Stimulated activated CD4-positive, alpha-beta T cell treated with anti-CD3 and anti-CD28 coated beads, Interleukin-4, amount 100 ng/mL, for 4 hours (primary cell): ENCODE measurements around the gene SMARCD3.

ENCODE experiments used
- DNase-seq, 2 experiments: peaks; one replicate each; pipeline ENCODE4 v3.0.0-alpha.2; 2020

SMARCD3 gene

DNA sequence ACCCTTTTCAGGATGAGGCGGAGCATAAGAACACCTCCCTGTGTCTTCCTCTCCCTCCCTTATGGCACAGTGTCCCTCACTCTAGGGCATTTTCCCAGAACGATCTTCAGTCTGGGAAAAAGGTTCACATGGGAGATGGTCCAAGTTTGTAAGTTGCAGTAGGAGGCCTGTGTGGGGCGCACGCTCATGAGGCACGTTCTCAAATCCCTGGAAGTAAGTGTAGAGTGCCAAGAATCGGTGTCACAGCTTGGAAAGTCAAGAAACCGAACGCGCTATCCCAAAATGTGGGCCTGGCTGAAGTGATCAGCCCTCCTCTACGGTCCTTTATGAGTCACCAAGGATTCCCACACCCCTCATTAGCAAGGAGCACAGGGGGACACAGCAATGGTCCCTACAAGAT is 23.9 kb upstream of the SMARCD3 start:
- no peak for DNase-seq

- DNase-seq, result no peak
These were observed 23.3 kb upstream of the SMARCD3 start for GRCh38 chr7:151271699-151272355.

GRCh38 chr7:151269511-151269910 is 21.0 kb upstream of the SMARCD3 start:
- no peak for DNase-seq

GRCh38 chr7:151265351-151265931 is 16.9 kb upstream of the SMARCD3 start:
- DNase-seq, result no peak

DNA sequence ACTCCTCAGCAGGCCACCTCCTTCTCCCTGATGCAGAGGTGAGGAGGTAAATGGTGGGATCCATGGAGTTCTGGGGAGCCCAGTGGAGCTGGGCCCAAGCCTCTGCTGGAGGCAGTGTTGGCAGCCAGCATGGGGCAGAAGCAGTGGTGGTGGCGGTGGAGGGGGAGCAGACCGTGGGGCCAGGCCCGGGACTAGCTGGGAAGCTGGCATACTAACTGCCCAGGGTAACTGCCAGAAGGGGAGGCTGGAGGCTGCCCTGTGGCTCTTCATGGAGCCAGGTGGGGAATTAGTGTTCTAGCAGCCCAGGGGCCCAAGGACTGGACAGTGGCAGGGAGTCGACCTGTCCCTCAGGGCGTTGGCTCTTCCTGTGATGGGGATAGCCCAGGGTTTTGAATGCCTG is 16.1 kb upstream of the SMARCD3 start:
- DNase-seq, result no peak

DNA sequence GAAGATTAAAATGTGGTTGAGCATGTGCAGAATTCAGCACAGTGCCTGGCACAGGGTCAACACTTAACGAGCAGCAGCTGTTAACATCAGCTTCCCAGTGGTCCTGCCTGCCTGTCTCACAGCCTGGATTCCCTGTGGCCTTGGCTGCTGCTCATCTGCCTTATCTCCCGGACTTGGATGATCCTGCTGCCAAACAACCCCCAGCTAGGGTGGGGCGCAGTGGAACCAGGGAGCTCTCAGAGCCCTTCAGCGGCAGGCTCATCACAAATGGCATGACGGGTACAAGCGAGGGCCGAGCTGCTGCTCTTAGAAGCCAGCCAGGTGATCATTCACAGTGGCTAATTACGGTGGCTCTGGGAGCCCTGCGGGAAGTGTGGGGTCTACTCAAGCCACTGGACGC is 13.0 kb upstream of the SMARCD3 start:
- no peak for DNase-seq

DNA sequence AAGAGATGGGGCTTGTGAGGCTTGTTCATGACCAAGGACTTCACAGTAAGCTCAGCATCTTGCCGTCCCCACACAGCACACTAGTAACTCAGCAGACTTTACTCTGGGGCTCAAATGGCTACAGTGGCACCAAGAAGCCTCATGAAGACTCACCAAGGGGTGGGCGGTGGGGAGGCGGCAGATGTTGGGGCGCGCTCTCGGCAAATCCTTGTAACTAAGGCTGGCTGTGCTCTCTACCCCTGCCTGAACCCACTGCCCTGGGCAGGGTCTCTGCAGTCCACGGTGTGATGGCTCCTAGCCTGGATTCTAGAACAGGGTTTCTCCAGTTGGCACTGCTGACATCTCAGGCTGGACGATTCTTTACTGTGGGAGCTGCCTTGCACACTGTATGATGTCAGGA is 12.4 kb upstream of the SMARCD3 start:
- no peak for DNase-seq

- no peak for DNase-seq
These were observed 12.0 kb upstream of the SMARCD3 start for GRCh38 chr7:151260471-151260870.

DNA sequence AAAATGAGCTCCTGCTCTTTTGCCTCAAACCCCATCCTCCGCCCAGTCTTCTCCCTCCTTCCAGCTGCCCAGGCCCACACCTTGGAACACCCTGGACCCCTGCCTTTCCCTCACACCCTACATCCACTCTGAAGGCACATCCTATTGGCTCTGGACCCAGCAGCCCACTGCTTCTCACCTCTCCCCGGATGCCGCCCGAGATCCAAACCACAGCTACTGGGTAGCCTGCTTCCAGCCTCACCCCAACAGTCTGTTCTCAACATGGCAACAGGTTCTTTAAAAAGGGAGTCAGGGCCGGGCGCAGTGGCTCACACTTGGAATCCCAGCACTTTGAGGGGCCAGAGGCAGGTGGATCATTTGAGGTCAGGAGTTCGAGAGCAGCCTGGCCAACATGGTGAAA is 9.5 kb upstream of the SMARCD3 start:
- no peak for DNase-seq

GRCh38 chr7:151256410-151257045 is 8.0 kb upstream of the SMARCD3 start:
- no peak for DNase-seq

DNA sequence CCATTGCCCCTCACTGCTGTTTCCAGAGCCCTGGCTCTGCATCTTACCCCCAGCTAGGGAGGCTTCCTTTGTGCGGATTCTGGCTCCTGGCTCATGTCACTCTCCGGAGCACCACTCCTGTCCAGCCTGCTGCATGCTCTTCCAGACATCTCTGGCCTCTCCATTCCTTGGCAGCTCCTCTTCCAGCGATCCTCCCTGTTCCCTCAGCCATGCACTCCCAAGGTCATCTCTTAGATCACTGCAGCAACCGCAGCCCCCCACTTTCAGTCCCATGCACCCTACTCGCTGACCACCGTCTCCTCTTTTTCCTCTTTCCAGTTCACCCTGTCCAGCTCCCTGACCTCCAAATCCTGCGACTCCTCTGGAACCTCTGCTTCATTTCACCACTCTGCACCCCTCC is 6.9 kb upstream of the SMARCD3 start:
- DNase-seq, result no peak

GRCh38 chr7:151254851-151255250 is 6.4 kb upstream of the SMARCD3 start:
- DNase-seq, result no peak

DNA sequence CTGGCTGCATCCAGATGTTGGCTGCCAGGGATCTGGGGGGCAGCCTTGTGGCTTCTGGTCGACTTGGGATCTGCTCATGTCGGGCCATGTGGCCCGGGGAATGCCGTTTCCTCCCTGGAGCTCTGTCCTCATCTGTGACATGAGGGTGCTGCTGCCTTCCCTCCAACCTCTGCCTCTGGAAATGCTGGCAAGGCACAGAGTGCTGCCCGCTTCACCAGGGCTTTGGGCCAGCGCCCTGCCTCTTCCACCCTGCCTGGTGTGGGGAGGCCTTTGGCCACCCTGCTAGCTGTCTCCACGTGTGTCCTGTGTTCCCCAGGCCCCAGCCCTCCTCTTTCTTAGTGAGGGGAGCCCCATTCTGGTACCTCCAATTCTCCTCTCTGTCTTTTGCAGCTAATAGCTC is 5.8 kb upstream of the SMARCD3 start:
- DNase-seq, result no peak

- no peak for DNase-seq
These were observed 4.6 kb upstream of the SMARCD3 start for GRCh38 chr7:151252961-151253711.

GRCh38 chr7:151252561-151252835 is 4.0 kb upstream of the SMARCD3 start:
- DNase-seq, result no peak

GRCh38 chr7:151251689-151252560 is 3.4 kb upstream of the SMARCD3 start:
- DNase-seq, result no peak

GRCh38 chr7:151251328-151251688 is 2.8 kb upstream of the SMARCD3 start:
- no peak for DNase-seq

- no peak for DNase-seq
These were observed 2.0 kb upstream of the SMARCD3 start for GRCh38 chr7:151250181-151251132.

DNA sequence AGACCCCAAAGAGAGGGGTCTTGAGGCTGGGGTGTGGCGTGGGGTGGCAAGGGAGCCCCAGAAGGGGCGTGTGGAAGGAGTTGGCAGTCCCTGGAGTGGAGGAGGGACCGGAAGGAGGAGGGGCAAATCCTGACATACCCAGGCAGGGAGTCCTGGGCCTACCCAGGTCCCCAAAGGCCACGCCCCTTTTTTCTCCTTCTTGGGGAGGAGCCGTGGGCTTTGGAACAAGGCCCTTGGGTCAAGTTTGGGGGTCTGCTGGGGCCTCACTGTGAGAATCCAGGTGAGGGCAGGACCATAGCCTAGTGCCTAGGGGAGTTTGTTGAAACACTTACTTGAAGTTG is 1.2 kb upstream of the SMARCD3 start:
- no peak for DNase-seq

GRCh38 chr7:151249034-151249731 is 689 bp upstream of the SMARCD3 start:
- peak in 1 of 2 experiments; percentile 40 for DNase-seq

DNA sequence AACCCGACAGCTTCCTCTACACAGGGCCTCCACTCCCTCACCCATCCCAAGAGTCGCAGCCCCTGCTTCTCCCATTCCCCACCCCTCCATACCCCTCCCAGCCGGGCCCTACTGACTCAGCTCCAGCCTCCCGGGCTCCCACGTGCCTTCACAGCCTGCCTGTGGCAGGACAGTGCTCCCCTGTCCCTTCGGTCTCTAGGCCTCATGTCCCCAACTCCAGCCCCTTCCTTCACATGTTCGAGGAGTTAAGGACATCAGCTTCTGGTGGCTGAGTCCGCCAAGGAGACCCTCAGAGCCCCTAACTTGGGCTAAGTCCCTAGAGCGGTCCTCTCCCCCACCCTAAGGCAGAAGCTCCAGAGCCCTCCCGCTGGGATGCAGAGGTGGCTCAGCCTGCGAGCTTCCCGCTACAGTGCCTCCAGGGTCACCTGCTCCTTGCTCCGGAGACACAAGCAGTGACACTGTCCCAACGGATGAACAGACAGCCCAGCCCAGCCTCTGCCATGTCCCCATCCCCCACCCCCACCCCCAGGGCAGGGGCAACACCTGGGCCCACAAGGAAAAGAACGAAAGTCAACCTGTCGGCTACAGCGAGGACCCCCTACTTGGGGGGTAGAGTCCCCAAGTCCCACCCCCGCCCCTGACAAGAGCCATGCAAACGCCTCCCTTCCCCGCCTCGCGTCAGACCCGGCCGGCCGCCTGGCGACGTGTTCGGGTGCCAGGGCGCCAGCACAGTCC is 716 bp downstream of the SMARCD3 start:
- DNase-seq, result no peak
